GM18909 (cell line): ENCODE data around the gene ZNF366.

ENCODE experiments used
- ATAC-seq: cut with Tn5 transposase; IDR thresholded peaks from one replicate; pipeline ENCODE4 v1.9.1; 2021; ENCODE audit warnings: mild to moderate bottlenecking; ENCODE audit not compliant: unreplicated experiment, poor library complexity

ZNF366 gene

GRCh38 chr5:72507231-72507906 lies at the start of gene ZNF366:
TSS of gene ZNF366 (minus strand) at chr5:72507410. CDS start at chr5:72461496, 45,914 bp downstream.
- no peak for ATAC-seq

- ATAC-seq = peak; percentile 87
Observed at GRCh38 chr5:72556351-72557166, 49.3 kb upstream of the ZNF366 start.

GRCh38 chr5:72555871-72556270 lies 48.7 kb upstream of the ZNF366 start:
- no peak for ATAC-seq

GRCh38 chr5:72554897-72555296 lies 47.7 kb upstream of the ZNF366 start:
- no peak for ATAC-seq

GRCh38 chr5:72552041-72552557 lies 44.9 kb upstream of the ZNF366 start:
- no peak for ATAC-seq

- no peak for ATAC-seq
Observed at GRCh38 chr5:72550595-72550994, 43.4 kb upstream of the ZNF366 start.

GRCh38 chr5:72543811-72544210 lies 36.6 kb upstream of the ZNF366 start:
- ATAC-seq = no peak

- no peak for ATAC-seq
Observed at GRCh38 chr5:72543365-72543764, 36.2 kb upstream of the ZNF366 start.

GRCh38 chr5:72542695-72543094 lies 35.5 kb upstream of the ZNF366 start:
- ATAC-seq = no peak

- no peak for ATAC-seq
Observed at GRCh38 chr5:72541501-72542225, 34.5 kb upstream of the ZNF366 start.

GRCh38 chr5:72540759-72541438 lies 33.7 kb upstream of the ZNF366 start:
- no peak for ATAC-seq

GRCh38 chr5:72539726-72540125 lies 32.5 kb upstream of the ZNF366 start:
- ATAC-seq = no peak

- ATAC-seq = no peak
Observed at GRCh38 chr5:72539038-72539437, 31.8 kb upstream of the ZNF366 start.

GRCh38 chr5:72537166-72537565 lies 30.0 kb upstream of the ZNF366 start:
- no peak for ATAC-seq

- no peak for ATAC-seq
Observed at GRCh38 chr5:72531496-72532190, 24.4 kb upstream of the ZNF366 start.

GRCh38 chr5:72530196-72530595 lies 23.0 kb upstream of the ZNF366 start:
- no peak for ATAC-seq

GRCh38 chr5:72529383-72529782 lies 22.2 kb upstream of the ZNF366 start:
- ATAC-seq = no peak

- no peak for ATAC-seq
Observed at GRCh38 chr5:72525816-72526215, 18.6 kb upstream of the ZNF366 start.

GRCh38 chr5:72523960-72524582 lies 16.9 kb upstream of the ZNF366 start:
- no peak for ATAC-seq
